HepG2 (cell line): ENCODE measurements around the gene RAB9A. TPM values are rescaled to one million over a fixed set of nuclear protein-coding genes. Genes with fewer than 3 reads are reported as not detected.

Experiments used
- ATRX ChIP-seq: sonication (generic); formaldehyde crosslinking; IDR thresholded peaks from 2 replicates; pipeline ENCODE4 v1.4.0; 2020; ENCODE audit warnings: missing genetic modification reagents, borderline replicate concordance
- FOXO4 ChIP-seq: sonication (generic); formaldehyde crosslinking; conservative IDR thresholded peaks from 2 replicates; pipeline ENCODE4 v1.8.1; 2023; ENCODE audit warnings: missing genetic modification reagents
- HNF1B ChIP-seq: sonication (generic); formaldehyde crosslinking; IDR thresholded peaks from 2 replicates; pipeline ENCODE4 v1.5.1; 2020; ENCODE audit warnings: mild to moderate bottlenecking, moderate library complexity, missing genetic modification reagents
- IKZF4 ChIP-seq: sonication (generic); formaldehyde crosslinking; IDR thresholded peaks from 2 replicates; pipeline ENCODE4 v1.5.1; 2020; ENCODE audit warnings: borderline replicate concordance, mild to moderate bottlenecking, low read depth, missing genetic modification reagents; ENCODE audit errors: not compliant biosample characterization
- MAF1 ChIP-seq: sonication (generic); formaldehyde crosslinking; IDR thresholded peaks from 2 replicates; pipeline ENCODE4 v1.5.0; 2020; ENCODE audit warnings: missing genetic modification reagents, borderline replicate concordance
- MXD3 ChIP-seq: IDR thresholded peaks from 2 replicates; pipeline ENCODE4 v1.6.1; 2016; ENCODE audit warnings: mild to moderate bottlenecking, missing biosample characterization, missing genetic modification reagents
- MYC ChIP-seq: sonication (generic); formaldehyde crosslinking; IDR thresholded peaks from 2 replicates; pipeline ENCODE4 v1.9.0; 2021; ENCODE audit warnings: missing genetic modification reagents, borderline replicate concordance
- PHF5A ChIP-seq: IDR thresholded peaks from one replicate; pipeline ENCODE4 v1.6.1; 2018; ENCODE audit warnings: low read depth, missing genetic modification reagents; ENCODE audit not compliant: unreplicated experiment
- POGZ ChIP-seq: sonication (generic); formaldehyde crosslinking; IDR thresholded peaks from 2 replicates; pipeline ENCODE4 v1.4.0; 2020; ENCODE audit warnings: mild to moderate bottlenecking, missing genetic modification reagents
- PRDM4 ChIP-seq: sonication (generic); formaldehyde crosslinking; IDR thresholded peaks from 2 replicates; pipeline ENCODE4 v1.9.0; 2021; ENCODE audit warnings: missing genetic modification reagents, borderline replicate concordance
- SUZ12 ChIP-seq: fragments of 150-350 bp; IDR thresholded peaks from 2 replicates; pipeline ENCODE4 v1.6.1; 2014; ENCODE audit warnings: low read depth, low read length
- THAP11 ChIP-seq: IDR thresholded peaks from 2 replicates; pipeline ENCODE4 v1.6.1; 2016; ENCODE audit warnings: missing biosample characterization, missing genetic modification reagents
- ZFP62 ChIP-seq: sonication (generic); formaldehyde crosslinking; IDR thresholded peaks from 2 replicates; pipeline ENCODE4 v1.4.0; 2020; ENCODE audit warnings: missing genetic modification reagents
- ZFX ChIP-seq: sonication (generic); formaldehyde crosslinking; IDR thresholded peaks from 2 replicates; pipeline ENCODE4 v1.4.0; 2020; ENCODE audit warnings: mild to moderate bottlenecking, low read depth, missing genetic modification reagents, moderate library complexity
- ZNF136 ChIP-seq: sonication (generic); formaldehyde crosslinking; IDR thresholded peaks from 2 replicates; pipeline ENCODE4 v1.8.1; 2022; ENCODE audit warnings: low read depth, mild to moderate bottlenecking, moderate library complexity, missing genetic modification reagents
- ZNF3 ChIP-seq: IDR thresholded peaks from 2 replicates; pipeline ENCODE4 v1.7.0; 2017; ENCODE audit warnings: inconsistent platforms
- ZNF687 ChIP-seq: sonication (generic); formaldehyde crosslinking; IDR thresholded peaks from 2 replicates; pipeline ENCODE4 v1.5.1; 2020; ENCODE audit warnings: mild to moderate bottlenecking, missing genetic modification reagents, moderate library complexity
- ZNF792 ChIP-seq: IDR thresholded peaks from 2 replicates; pipeline ENCODE4 v1.6.1; 2016
- polyA plus RNA-seq, 8 experiments: library from polyadenylated mRNA; depleted of rRNA in 3 of 8; stranded (reverse) in 7 of 8; unstranded in 1 of 8; fragments of >200 nt; fragmentation: Illumina TruSeq in 4 of 8; extraction: Trizol in 4 of 8; gene quantifications; 2 replicates each; pipeline versions ENCODE4 v1.2.1 to v1.2.3, GENCODE V29; 2011 to 2016; ENCODE audit warnings: low read depth in 4 of 8, missing spikeins in 1 of 8, mixed read lengths in 1 of 8; ENCODE audit not compliant: insufficient read depth in 1 of 8
- total RNA-seq, 5 experiments: library from RNA; depleted of rRNA; stranded (reverse); fragments of >200 nt; fragmentation: Illumina TruSeq; extraction: Trizol; gene quantifications; 2 replicates each; pipeline ENCODE4 v1.2.3, GENCODE V29; 2016; ENCODE audit warnings: low read depth in 1 of 5

Gene RAB9A
- total and polyA plus RNA-seq, 2 of the 13 experiments (the other 11 are each of a cell fraction or from before 2014, with no cell fraction given), result 10.5 to 23.1 TPM

- TF ChIP-seq ZNF687 (CRISPR knock-in tag) (peak; percentile 69), ATRX (no peak), IKZF4 (CRISPR knock-in tag) (no peak), MYC (CRISPR knock-in tag) (peak; percentile 30; the same call in 1 of the 2 replicates), MXD3 (CRISPR knock-in tag) (0 out of 2 replicates have a peak, but pooled peaks have one; percentile 37), HNF1B (peak; percentile 47; the same call in 1 of the 2 replicates), PHF5A (CRISPR knock-in tag) (no peak), POGZ (peak; percentile 44; the same call in 1 of the 2 replicates), ZFX (peak; percentile 88), PRDM4 (CRISPR knock-in tag) (no peak), SUZ12 (no peak), FOXO4 (CRISPR knock-in tag) (no peak), ZNF792 (CRISPR knock-in tag) (no peak), THAP11 (CRISPR knock-in tag) (0 out of 2 replicates have a peak, but pooled peaks have one; percentile 25), ZNF3 (CRISPR knock-in tag) (no peak), ZNF136 (CRISPR knock-in tag) (no peak), ZFP62 (CRISPR knock-in tag) (no peak), MAF1 (CRISPR knock-in tag) (no peak)
These were observed at the start of gene RAB9A (continued) for GRCh38 chrX:13688958-13689740.
